ENCODE data around the gene BCAS3. TPM values are rescaled to one million over a fixed set of nuclear protein-coding genes. Genes with fewer than 3 reads are reported as not detected.
"Not testable (repeated sequence)": the region's sequence is repeated elsewhere in the genome, so short reads cannot be mapped to it uniquely, and the experiment has no call there.

The BCAS3 gene
- total and polyA plus RNA-seq, 12 donors, result 6.1 to 21.8 (median 17.2) TPM

GRCh38 chr17:60804831-60805230, 127.2 kb downstream of the BCAS3 start:
- no peak for DNase-seq
- no peak for TF ChIP-seq CTCF (IDR thresholded peaks at IDR 0.05)
- peaks cover 0 to 8% (median 0%) of the 10 kb centered on the region in 9 donors for H3K36me3 ChIP-seq
- intact Hi-C loops (cut with DNase I), result no loop called here
- H3K4me1 ChIP-seq, result peaks cover 0 to 4% (median 0%) of the 10 kb centered on the region in 9 donors
- ATAC-seq, result no peak
- 94 to 97% methylated on average over 3 of the region's 3 CpGs for WGBS, 2 donors
- H3K9me3 ChIP-seq, result no peaks in the 10 kb centered on the region
- H3K27ac ChIP-seq, result no peak overlapping the region
- H3K4me3 ChIP-seq, result no peak overlapping the region
- H3K27me3 ChIP-seq, result no peaks in the 10 kb centered on the region

- DNase-seq, result no peak
- Histone ChIP-seq H3K9me3 (peaks cover 0 to 37% (median 13%) of the 10 kb centered on the region in 11 donors), H3K27me3 (no peaks in the 10 kb centered on the region), H3K4me1 (no peaks in the 10 kb centered on the region), H3K27ac (no peak overlapping the region), H3K4me3 (no peak overlapping the region), H3K36me3 (peaks cover 0 to 19% (median 0%) of the 10 kb centered on the region in 9 donors)
- intact Hi-C loops (cut with DNase I), result no loop called here
- ATAC-seq, result no peak
- WGBS, 2 donors, result 88 to 97% methylated on average over 1 of the region's 1 CpG
- no peak for TF ChIP-seq CTCF (IDR thresholded peaks at IDR 0.05)
These were observed 131.8 kb downstream of the BCAS3 start for GRCh38 chr17:60809421-60809820.

- intact Hi-C loops (cut with DNase I); H3K4me3 ChIP-seq; H3K27ac ChIP-seq; DNase-seq; ATAC-seq; H3K27me3 ChIP-seq: not testable (repeated sequence)
- H3K36me3 ChIP-seq, result peaks cover 0 to 13% (median 0%) of the 10 kb centered on the region in 9 donors
- H3K9me3 ChIP-seq, result peaks cover 0 to 45% (median 13%) of the 10 kb centered on the region in 11 donors
- H3K4me1 ChIP-seq, result peaks cover 0 to 11% (median 0%) of the 10 kb centered on the region in 9 donors
- 77 to 82% methylated on average over 2 of the region's 2 CpGs for WGBS, 2 donors
These were observed 137.3 kb downstream of the BCAS3 start for GRCh38 chr17:60814941-60815340.

- Histone ChIP-seq H3K27me3 (no peaks in the 10 kb centered on the region), H3K4me3 (no peak overlapping the region), H3K4me1 (peaks cover 0 to 11% (median 0%) of the 10 kb centered on the region in 9 donors), H3K27ac (no peak overlapping the region), H3K9me3 (peaks cover 0 to 30% (median 13%) of the 10 kb centered on the region in 11 donors), H3K36me3 (no peaks in the 10 kb centered on the region)
- WGBS, 2 donors, result 89 to 100% methylated on average over 1 of the region's 1 CpG
- intact Hi-C loops (cut with DNase I), result no loop called here
- no peak for TF ChIP-seq CTCF (IDR thresholded peaks at IDR 0.05)
- DNase-seq (no peak), ATAC-seq (no peak)
These were observed 139.5 kb downstream of the BCAS3 start for GRCh38 chr17:60817192-60817591.

GRCh38 chr17:60819447-60820130, 141.9 kb downstream of the BCAS3 start:
- H3K27me3 ChIP-seq, result no peaks in the 10 kb centered on the region
- H3K36me3 ChIP-seq, result no peaks in the 10 kb centered on the region
- H3K4me3 ChIP-seq, result no peak overlapping the region
- peaks cover 0 to 7% (median 0%) of the 10 kb centered on the region in 11 donors for H3K9me3 ChIP-seq
- peaks cover 0 to 11% (median 0%) of the 10 kb centered on the region in 9 donors for H3K4me1 ChIP-seq
- 93 to 94% methylated on average over 4 of the region's 4 CpGs for WGBS, 2 donors
- no peak overlapping the region for H3K27ac ChIP-seq
- intact Hi-C loops (cut with DNase I), result no loop called here
- no peak for TF ChIP-seq CTCF (IDR thresholded peaks at IDR 0.05)
- DNase-seq (no peak), ATAC-seq (no peak)

Data from heart right ventricle (tissue), 16 donors.